ENCODE data around the gene LAMB1. TPM values are rescaled to one million over a fixed set of nuclear protein-coding genes. Genes with fewer than 3 reads are reported as not detected.

The LAMB1 gene
- total RNA-seq, 1 experiment from 2014 or later: 169 TPM

DNA sequence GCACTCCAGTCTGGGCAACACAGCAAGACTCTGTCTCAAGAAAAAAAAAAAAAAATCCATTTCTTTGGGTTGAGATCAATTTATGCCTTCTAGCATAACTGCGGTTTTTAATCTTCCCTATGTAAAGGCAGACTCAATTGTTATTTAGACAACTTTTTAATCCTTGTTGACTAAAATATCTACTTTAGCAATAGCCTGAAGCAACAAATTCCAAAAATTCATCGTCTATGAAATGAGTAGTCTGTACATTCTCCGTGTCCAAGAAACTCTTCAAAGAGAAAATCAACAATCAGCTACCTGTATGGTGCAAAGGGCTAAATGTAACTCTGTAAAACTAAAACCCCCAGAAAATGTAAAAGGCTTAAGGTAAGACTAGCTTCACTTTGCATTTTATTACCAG is 22.8 kb downstream of the LAMB1 start:
- no peak overlapping the region for H3K27ac ChIP-seq (ENCODE audit: low read depth, low read length, poor library complexity, severe bottlenecking)
- no peak overlapping the region for H3K4me3 ChIP-seq (ENCODE audit: low read depth, low read length, poor library complexity, severe bottlenecking)
- BruUV-seq (replicated peaks): no TSS peak
- no peaks in the 10 kb centered on the region for H3K27me3 ChIP-seq (replicated peaks; ENCODE audit: insufficient read depth, low read depth, low read length, poor library complexity)
- no peaks in the 10 kb centered on the region for H3K4me1 ChIP-seq (ENCODE audit: insufficient read depth, low read length, poor library complexity, severe bottlenecking)
- CTCF ChIA-PET: no interaction called here
- H3K36me3 ChIP-seq (ENCODE audit: insufficient read depth, low read length, poor library complexity, severe bottlenecking): peaks cover 74% of the 10 kb centered on the region
- no peak for DNase-seq (ENCODE audit: low spot score)
- POLR2A ChIA-PET (ENCODE audit: low non-redundant PET): no interaction called here
- H3K9me3 ChIP-seq (ENCODE audit: low read depth, low read length, poor library complexity, severe bottlenecking): no peaks in the 10 kb centered on the region
- intact Hi-C loops (cut with micrococcal nuclease; ENCODE audit: unreplicated experiment): no loop called here
- TF ChIP-seq, protein P1, sequence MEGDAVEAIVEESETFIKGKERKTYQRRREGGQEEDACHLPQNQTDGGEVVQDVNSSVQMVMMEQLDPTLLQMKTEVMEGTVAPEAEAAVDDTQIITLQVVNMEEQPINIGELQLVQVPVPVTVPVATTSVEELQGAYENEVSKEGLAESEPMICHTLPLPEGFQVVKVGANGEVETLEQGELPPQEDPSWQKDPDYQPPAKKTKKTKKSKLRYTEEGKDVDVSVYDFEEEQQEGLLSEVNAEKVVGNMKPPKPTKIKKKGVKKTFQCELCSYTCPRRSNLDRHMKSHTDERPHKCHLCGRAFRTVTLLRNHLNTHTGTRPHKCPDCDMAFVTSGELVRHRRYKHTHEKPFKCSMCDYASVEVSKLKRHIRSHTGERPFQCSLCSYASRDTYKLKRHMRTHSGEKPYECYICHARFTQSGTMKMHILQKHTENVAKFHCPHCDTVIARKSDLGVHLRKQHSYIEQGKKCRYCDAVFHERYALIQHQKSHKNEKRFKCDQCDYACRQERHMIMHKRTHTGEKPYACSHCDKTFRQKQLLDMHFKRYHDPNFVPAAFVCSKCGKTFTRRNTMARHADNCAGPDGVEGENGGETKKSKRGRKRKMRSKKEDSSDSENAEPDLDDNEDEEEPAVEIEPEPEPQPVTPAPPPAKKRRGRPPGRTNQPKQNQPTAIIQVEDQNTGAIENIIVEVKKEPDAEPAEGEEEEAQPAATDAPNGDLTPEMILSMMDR (conservative IDR thresholded peaks at IDR 0.05; ENCODE audit: low read depth, low read length): no peak
- no peak for TF ChIP-seq EZH2 (IDR thresholded peaks at IDR 0.05; ENCODE audit: borderline replicate concordance, low read depth, low read length, poor library complexity, severe bottlenecking)

DNA sequence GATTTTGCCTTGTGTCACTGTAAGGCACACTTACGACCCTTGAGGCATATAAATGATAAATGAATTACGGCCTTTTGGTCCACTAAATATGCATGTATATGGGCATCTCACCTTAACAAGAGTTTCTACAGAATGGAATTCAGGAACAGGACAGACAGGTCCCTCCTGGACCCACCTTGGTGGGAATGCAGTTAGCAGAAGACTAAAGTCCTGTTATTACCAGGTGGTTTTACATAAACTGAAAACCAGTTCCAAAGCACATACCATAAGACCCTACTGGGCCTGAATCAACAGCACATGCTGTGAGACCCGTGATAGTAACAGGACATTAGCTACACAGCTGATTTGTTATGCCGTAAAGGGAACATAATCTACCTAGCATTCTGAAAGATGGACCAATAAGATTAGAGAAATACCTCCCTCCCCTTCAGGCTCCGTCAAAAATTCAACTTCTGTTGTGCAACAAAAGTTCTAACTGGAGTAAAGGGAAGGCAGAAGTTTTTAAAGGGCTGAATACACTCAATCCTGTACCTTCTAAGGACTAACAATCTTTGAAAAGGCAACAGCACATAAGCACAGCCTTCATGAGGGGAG is 24.0 kb downstream of the LAMB1 start:
- no peaks in the 10 kb centered on the region for H3K4me1 ChIP-seq (ENCODE audit: insufficient read depth, low read length, poor library complexity, severe bottlenecking)
- no peaks in the 10 kb centered on the region for H3K9me3 ChIP-seq (ENCODE audit: low read depth, low read length, poor library complexity, severe bottlenecking)
- intact Hi-C loops (cut with micrococcal nuclease; ENCODE audit: unreplicated experiment): no loop called here
- H3K4me3 ChIP-seq (ENCODE audit: low read depth, low read length, poor library complexity, severe bottlenecking): no peak overlapping the region
- no TSS peak for BruUV-seq (replicated peaks)
- peaks cover 76% of the 10 kb centered on the region for H3K36me3 ChIP-seq (ENCODE audit: insufficient read depth, low read length, poor library complexity, severe bottlenecking)
- ChIA-PET CTCF (no interaction called here), POLR2A (ENCODE audit: low non-redundant PET) (no interaction called here)
- no peak for TF ChIP-seq EZH2 (IDR thresholded peaks at IDR 0.05; ENCODE audit: borderline replicate concordance, low read depth, low read length, poor library complexity, severe bottlenecking)
- TF ChIP-seq, protein P1 (conservative IDR thresholded peaks at IDR 0.05; ENCODE audit: low read depth, low read length): no peak
- no peak overlapping the region for H3K27ac ChIP-seq (ENCODE audit: low read depth, low read length, poor library complexity, severe bottlenecking)
- no peak for DNase-seq (ENCODE audit: low spot score)
- no peaks in the 10 kb centered on the region for H3K27me3 ChIP-seq (replicated peaks; ENCODE audit: insufficient read depth, low read depth, low read length, poor library complexity)

DNA sequence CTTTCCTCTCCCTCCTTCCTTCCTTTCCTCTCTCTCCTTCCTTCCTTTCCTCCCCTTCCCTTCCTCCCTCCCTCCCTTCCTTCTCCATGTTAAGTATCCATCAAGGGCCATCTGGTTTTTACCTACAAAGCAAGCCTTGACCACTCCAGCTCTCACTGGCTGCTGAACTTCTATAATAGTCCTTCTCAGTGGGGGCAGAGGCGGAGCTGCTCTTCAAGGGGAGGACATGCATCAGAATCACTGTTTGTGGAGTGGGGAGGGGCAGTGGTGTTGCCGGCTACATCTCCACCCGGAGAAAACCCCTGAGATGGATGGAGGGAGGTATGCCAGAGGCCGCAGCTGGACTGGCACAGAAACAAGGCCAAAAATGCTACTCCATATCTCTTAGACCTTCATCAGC is 25.9 kb downstream of the LAMB1 start:
- BruUV-seq (replicated peaks): no TSS peak
- POLR2A ChIA-PET (ENCODE audit: low non-redundant PET): no interaction called here
- Histone ChIP-seq H3K4me3 (ENCODE audit: low read depth, low read length, poor library complexity, severe bottlenecking) (no peak overlapping the region), H3K27ac (ENCODE audit: low read depth, low read length, poor library complexity, severe bottlenecking) (no peak overlapping the region), H3K36me3 (ENCODE audit: insufficient read depth, low read length, poor library complexity, severe bottlenecking) (peaks cover 85% of the 10 kb centered on the region), H3K27me3 (replicated peaks; ENCODE audit: insufficient read depth, low read depth, low read length, poor library complexity) (no peaks in the 10 kb centered on the region), H3K4me1 (ENCODE audit: insufficient read depth, low read length, poor library complexity, severe bottlenecking) (peaks cover 17% of the 10 kb centered on the region), H3K9me3 (ENCODE audit: low read depth, low read length, poor library complexity, severe bottlenecking) (no peaks in the 10 kb centered on the region)
- DNase-seq (ENCODE audit: low spot score): no peak
- CTCF ChIA-PET: no interaction called here
- intact Hi-C loops (cut with micrococcal nuclease; ENCODE audit: unreplicated experiment): no loop called here
- TF ChIP-seq EZH2 (IDR thresholded peaks at IDR 0.05; ENCODE audit: borderline replicate concordance, low read depth, low read length, poor library complexity, severe bottlenecking): no peak
- TF ChIP-seq, protein P1 (conservative IDR thresholded peaks at IDR 0.05; ENCODE audit: low read depth, low read length): no peak
